GM23338 (cell line): ENCODE results near the gene GBX1. TPM values are rescaled to one million over a fixed set of nuclear protein-coding genes. Genes with fewer than 3 reads are reported as not detected.

Experiments used
- ATAC-seq: fragments of 200-7000 bp; cut with Tn5 transposase; 3 replicates; pipeline ENCODE4 v1.9.1; 2020
- DNase-seq: peaks from one replicate; pipeline ENCODE4 v3.0.0-alpha.2; 2015; ENCODE audit warnings: low spot score
- H2AFZ ChIP-seq: fragments of 200-600 bp; sonication (generic); 2 replicates; pipeline ENCODE4 v1.8.0; 2016; ENCODE audit warnings: antibody characterized with exemption, mild to moderate bottlenecking, moderate library complexity
- H3F3A ChIP-seq: fragments of 200-600 bp; sonication (generic); replicated peaks from 2 replicates; pipeline ENCODE4 v1.8.0; 2017; ENCODE audit warnings: antibody characterized with exemption, mixed run types, low read depth
- H3K27ac ChIP-seq: fragments of 200-600 bp; sonication (generic); 2 replicates; pipeline ENCODE4 v1.6.1; 2016; ENCODE audit warnings: low read depth
- H3K27me3 ChIP-seq: fragments of 200-600 bp; sonication (generic); 2 replicates; pipeline ENCODE4 v1.8.0; 2016; ENCODE audit warnings: mild to moderate bottlenecking, mixed run types, moderate library complexity; ENCODE audit not compliant: insufficient read depth
- H3K36me3 ChIP-seq: fragments of 200-600 bp; sonication (generic); 2 replicates; pipeline ENCODE4 v1.8.0; 2016; ENCODE audit warnings: mild to moderate bottlenecking; ENCODE audit not compliant: insufficient read depth
- H3K4me1 ChIP-seq: fragments of 200-600 bp; sonication (generic); 2 replicates; pipeline ENCODE4 v1.8.0; 2016; ENCODE audit warnings: mild to moderate bottlenecking, moderate library complexity; ENCODE audit not compliant: insufficient read depth
- H3K4me2 ChIP-seq: fragments of 200-600 bp; sonication (generic); 2 replicates; pipeline ENCODE4 v1.7.1; 2017; ENCODE audit warnings: mixed run types
- H3K4me3 ChIP-seq: fragments of 200-600 bp; sonication (generic); 2 replicates; pipeline ENCODE4 v1.6.1; 2016; ENCODE audit warnings: mixed run types
- H3K79me2 ChIP-seq: fragments of 200-600 bp; sonication (generic); replicated peaks from 2 replicates; pipeline ENCODE4 v1.8.0; 2017; ENCODE audit warnings: mild to moderate bottlenecking; ENCODE audit not compliant: insufficient read depth
- H3K9me2 ChIP-seq: fragments of 200-600 bp; sonication (generic); 2 replicates; pipeline ENCODE4 v1.8.0; 2017; ENCODE audit not compliant: insufficient read depth
- H4K20me1 ChIP-seq: fragments of 200-600 bp; sonication (generic); replicated peaks from 2 replicates; pipeline ENCODE4 v1.8.0; 2017; ENCODE audit warnings: mild to moderate bottlenecking; ENCODE audit not compliant: insufficient read depth
- H3K27ac Mint-ChIP-seq: 2 replicates; pipeline ENCODE4 v1.8.0; 2020; ENCODE audit warnings: inconsistent platforms, mild to moderate bottlenecking, moderate library complexity, mixed read lengths
- H3K27me3 Mint-ChIP-seq: 3 replicates; pipeline ENCODE4 v1.8.0; 2022; ENCODE audit warnings: low read depth, mild to moderate bottlenecking, moderate library complexity, mixed read lengths, inconsistent platforms; ENCODE audit not compliant: insufficient read depth, poor library complexity
- H3K36me3 Mint-ChIP-seq: 3 replicates; pipeline ENCODE4 v1.8.0; 2021; ENCODE audit warnings: low read depth, mild to moderate bottlenecking, inconsistent platforms, moderate library complexity, mixed read lengths
- H3K4me1 Mint-ChIP-seq: 3 replicates; pipeline ENCODE4 v1.8.0; 2020; ENCODE audit warnings: mild to moderate bottlenecking, inconsistent platforms, mixed read lengths
- H3K4me3 Mint-ChIP-seq: 3 replicates; pipeline ENCODE4 v1.8.0; 2021; ENCODE audit warnings: moderate library complexity, mild to moderate bottlenecking, inconsistent platforms, mixed read lengths
- H3K9me3 Mint-ChIP-seq: 3 replicates; pipeline ENCODE4 v1.8.0; 2020; ENCODE audit warnings: moderate library complexity, mild to moderate bottlenecking, inconsistent platforms, mixed read lengths
- CREB1 ChIP-seq: fragments of 250-450 bp; sonication (Bioruptor Pico); IDR thresholded peaks from 2 replicates; pipeline ENCODE4 v1.5.0; 2020; ENCODE audit warnings: low read depth, mild to moderate bottlenecking, moderate library complexity
- EZH2 ChIP-seq: fragments of 200-600 bp; sonication (generic); IDR thresholded peaks from one replicate; pipeline ENCODE4 v1.8.0; 2017; ENCODE audit warnings: antibody characterized with exemption, mild to moderate bottlenecking, low read depth; ENCODE audit not compliant: unreplicated experiment
- EZH2phosphoT487 ChIP-seq: fragments of 200-600 bp; sonication (generic); IDR thresholded peaks from one replicate; pipeline ENCODE4 v1.8.1; 2018; ENCODE audit warnings: antibody characterized with exemption; ENCODE audit not compliant: unreplicated experiment
- JUNB ChIP-seq: IDR thresholded peaks from one replicate; pipeline ENCODE4 v1.6.1; 2016; ENCODE audit warnings: antibody characterized with exemption; ENCODE audit not compliant: unreplicated experiment
- NANOG ChIP-seq: IDR thresholded peaks from 2 replicates; pipeline ENCODE4 v1.6.1; 2016; ENCODE audit warnings: antibody characterized with exemption, borderline replicate concordance
- POLR2AphosphoS5 ChIP-seq: IDR thresholded peaks from 2 replicates; pipeline ENCODE4 v1.6.1; 2016; ENCODE audit warnings: antibody characterized with exemption, low read depth
- STAT1 ChIP-seq: IDR thresholded peaks from one replicate; pipeline ENCODE4 v1.6.1; 2016; ENCODE audit warnings: antibody characterized with exemption; ENCODE audit not compliant: unreplicated experiment
- ZNF114 ChIP-seq: fragments of 250-450 bp; sonication (Bioruptor Pico); IDR thresholded peaks from 2 replicates; pipeline ENCODE4 v1.5.0; 2020; ENCODE audit warnings: mild to moderate bottlenecking, moderate library complexity
- ZNF331 ChIP-seq: fragments of 250-450 bp; sonication (Bioruptor Pico); IDR thresholded peaks from 2 replicates; pipeline ENCODE4 v1.5.0; 2020; ENCODE audit warnings: low read depth, mild to moderate bottlenecking, moderate library complexity
- ZNF462 ChIP-seq: fragments of 250-450 bp; sonication (Bioruptor Pico); IDR thresholded peaks from 2 replicates; pipeline ENCODE4 v1.5.0; 2020; ENCODE audit warnings: mild to moderate bottlenecking, moderate library complexity
- polyA plus RNA-seq: library from polyadenylated mRNA; unstranded; fragments of >200 nt; fragmentation: Nextera tagmentation; extraction: Ambion mirVana; gene quantifications from 2 replicates; pipeline ENCODE4 v1.2.1, GENCODE V29; 2016
- total RNA-seq: library from RNA; depleted of rRNA; stranded (reverse); fragments of >200 nt; shearing (Covaris generic); gene quantifications from 2 replicates; pipeline ENCODE4 v1.2.3, GENCODE V29; 2014
- TF ChIP-seq, protein P1 (sequence below): IDR thresholded peaks from one replicate; pipeline ENCODE4 v1.6.1; 2018; ENCODE audit warnings: antibody characterized with exemption; ENCODE audit not compliant: unreplicated experiment
- TF ChIP-seq, protein P2 (sequence below): IDR thresholded peaks from 2 replicates; pipeline ENCODE4 v1.6.1; 2016; ENCODE audit warnings: antibody characterized with exemption
- TF ChIP-seq, protein P3 (sequence below), 2 experiments: fragments of 200-600 bp in 1 of 2; sonication (generic) in 1 of 2; conservative IDR thresholded peaks; 2 replicates each; pipeline versions ENCODE4 v1.5.1 to v1.6.1; 2016 to 2017; ENCODE audit warnings: antibody characterized with exemption in 2 of 2, low read depth in 2 of 2, mild to moderate bottlenecking in 2 of 2, moderate library complexity in 1 of 2

The GBX1 gene
- total and polyA plus RNA-seq, 2 experiments from 2014 or later = 0.24 TPM; not detected in 1

DNA sequence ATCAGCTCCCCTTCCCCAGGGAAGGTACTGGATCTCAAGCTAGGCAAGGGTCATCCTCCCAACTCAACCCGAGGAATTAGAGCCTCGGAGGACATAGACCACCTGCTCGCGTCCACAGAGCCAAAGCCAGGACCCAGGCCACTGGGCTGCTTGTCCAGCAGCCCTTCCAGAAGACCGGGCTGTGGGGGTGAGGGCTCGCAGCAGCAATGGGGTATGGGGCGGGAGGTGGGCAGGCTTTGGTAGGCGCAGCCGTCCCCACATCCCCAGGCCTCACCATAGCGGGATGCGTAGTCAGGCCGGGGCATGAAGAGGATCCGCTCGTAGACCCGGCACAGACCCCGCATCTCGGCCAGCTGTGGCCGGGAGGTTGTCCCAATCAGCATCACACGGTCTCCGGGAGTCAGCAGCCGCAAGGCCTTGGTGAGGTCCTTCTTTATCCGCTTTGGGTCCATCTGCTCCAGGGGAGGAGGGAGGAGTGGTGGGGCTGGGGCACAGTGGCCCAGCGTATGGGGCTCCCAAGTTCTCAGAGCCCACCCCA is 24.6 kb upstream of the GBX1 start:
- TF ChIP-seq EZH2 (no peak), JUNB (no peak), ZNF462 (CRISPR knock-in tag) (no peak), CREB1 (CRISPR knock-in tag) (no peak), ZNF331 (CRISPR knock-in tag) (no peak), POLR2AphosphoS5 (no peak), ZNF114 (CRISPR knock-in tag) (no peak), EZH2phosphoT487 (no peak), STAT1 (no peak), NANOG (no peak)
- TF ChIP-seq, protein P1, sequence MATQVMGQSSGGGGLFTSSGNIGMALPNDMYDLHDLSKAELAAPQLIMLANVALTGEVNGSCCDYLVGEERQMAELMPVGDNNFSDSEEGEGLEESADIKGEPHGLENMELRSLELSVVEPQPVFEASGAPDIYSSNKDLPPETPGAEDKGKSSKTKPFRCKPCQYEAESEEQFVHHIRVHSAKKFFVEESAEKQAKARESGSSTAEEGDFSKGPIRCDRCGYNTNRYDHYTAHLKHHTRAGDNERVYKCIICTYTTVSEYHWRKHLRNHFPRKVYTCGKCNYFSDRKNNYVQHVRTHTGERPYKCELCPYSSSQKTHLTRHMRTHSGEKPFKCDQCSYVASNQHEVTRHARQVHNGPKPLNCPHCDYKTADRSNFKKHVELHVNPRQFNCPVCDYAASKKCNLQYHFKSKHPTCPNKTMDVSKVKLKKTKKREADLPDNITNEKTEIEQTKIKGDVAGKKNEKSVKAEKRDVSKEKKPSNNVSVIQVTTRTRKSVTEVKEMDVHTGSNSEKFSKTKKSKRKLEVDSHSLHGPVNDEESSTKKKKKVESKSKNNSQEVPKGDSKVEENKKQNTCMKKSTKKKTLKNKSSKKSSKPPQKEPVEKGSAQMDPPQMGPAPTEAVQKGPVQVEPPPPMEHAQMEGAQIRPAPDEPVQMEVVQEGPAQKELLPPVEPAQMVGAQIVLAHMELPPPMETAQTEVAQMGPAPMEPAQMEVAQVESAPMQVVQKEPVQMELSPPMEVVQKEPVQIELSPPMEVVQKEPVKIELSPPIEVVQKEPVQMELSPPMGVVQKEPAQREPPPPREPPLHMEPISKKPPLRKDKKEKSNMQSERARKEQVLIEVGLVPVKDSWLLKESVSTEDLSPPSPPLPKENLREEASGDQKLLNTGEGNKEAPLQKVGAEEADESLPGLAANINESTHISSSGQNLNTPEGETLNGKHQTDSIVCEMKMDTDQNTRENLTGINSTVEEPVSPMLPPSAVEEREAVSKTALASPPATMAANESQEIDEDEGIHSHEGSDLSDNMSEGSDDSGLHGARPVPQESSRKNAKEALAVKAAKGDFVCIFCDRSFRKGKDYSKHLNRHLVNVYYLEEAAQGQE = no peak
- TF ChIP-seq, protein P2, sequence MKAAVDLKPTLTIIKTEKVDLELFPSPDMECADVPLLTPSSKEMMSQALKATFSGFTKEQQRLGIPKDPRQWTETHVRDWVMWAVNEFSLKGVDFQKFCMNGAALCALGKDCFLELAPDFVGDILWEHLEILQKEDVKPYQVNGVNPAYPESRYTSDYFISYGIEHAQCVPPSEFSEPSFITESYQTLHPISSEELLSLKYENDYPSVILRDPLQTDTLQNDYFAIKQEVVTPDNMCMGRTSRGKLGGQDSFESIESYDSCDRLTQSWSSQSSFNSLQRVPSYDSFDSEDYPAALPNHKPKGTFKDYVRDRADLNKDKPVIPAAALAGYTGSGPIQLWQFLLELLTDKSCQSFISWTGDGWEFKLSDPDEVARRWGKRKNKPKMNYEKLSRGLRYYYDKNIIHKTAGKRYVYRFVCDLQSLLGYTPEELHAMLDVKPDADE = no peak
- TF ChIP-seq, protein P3, sequence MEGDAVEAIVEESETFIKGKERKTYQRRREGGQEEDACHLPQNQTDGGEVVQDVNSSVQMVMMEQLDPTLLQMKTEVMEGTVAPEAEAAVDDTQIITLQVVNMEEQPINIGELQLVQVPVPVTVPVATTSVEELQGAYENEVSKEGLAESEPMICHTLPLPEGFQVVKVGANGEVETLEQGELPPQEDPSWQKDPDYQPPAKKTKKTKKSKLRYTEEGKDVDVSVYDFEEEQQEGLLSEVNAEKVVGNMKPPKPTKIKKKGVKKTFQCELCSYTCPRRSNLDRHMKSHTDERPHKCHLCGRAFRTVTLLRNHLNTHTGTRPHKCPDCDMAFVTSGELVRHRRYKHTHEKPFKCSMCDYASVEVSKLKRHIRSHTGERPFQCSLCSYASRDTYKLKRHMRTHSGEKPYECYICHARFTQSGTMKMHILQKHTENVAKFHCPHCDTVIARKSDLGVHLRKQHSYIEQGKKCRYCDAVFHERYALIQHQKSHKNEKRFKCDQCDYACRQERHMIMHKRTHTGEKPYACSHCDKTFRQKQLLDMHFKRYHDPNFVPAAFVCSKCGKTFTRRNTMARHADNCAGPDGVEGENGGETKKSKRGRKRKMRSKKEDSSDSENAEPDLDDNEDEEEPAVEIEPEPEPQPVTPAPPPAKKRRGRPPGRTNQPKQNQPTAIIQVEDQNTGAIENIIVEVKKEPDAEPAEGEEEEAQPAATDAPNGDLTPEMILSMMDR (conservative IDR thresholded peaks at IDR 0.05; ENCODE audit: low read depth in 2 of 2) = no peak
- no peak for DNase-seq
- ATAC-seq = no peak

More for the DNA sequence above, 24.6 kb upstream of the GBX1 start:
- Mint-ChIP-seq H3K4me1 (no peaks in the 10 kb centered on the region), H3K27ac (no peak overlapping the region), H3K9me3 (no peaks in the 10 kb centered on the region), H3K27me3 (peaks cover 3% of the 10 kb centered on the region), H3K4me3 (no peak overlapping the region), H3K36me3 (no peaks in the 10 kb centered on the region)
- H3K4me3 ChIP-seq = no peak overlapping the region
- no peaks in the 10 kb centered on the region for H3K9me2 ChIP-seq
- no peaks in the 10 kb centered on the region for H3F3A ChIP-seq
- H3K27me3 ChIP-seq = no peaks in the 10 kb centered on the region
- no peaks in the 10 kb centered on the region for H3K79me2 ChIP-seq
- no peaks in the 10 kb centered on the region for H4K20me1 ChIP-seq
- H2AFZ ChIP-seq = no peak overlapping the region
- H3K4me1 ChIP-seq = peaks cover 2% of the 10 kb centered on the region; the same call in 1 of the 2 replicates
- no peaks in the 10 kb centered on the region for H3K36me3 ChIP-seq
- no peak overlapping the region for H3K4me2 ChIP-seq
- H3K27ac ChIP-seq = no peak overlapping the region
